HEK293 (cell line): ENCODE measurements around the gene MAGI1.

Source experiments
- BCL11A ChIP-seq: fragments of 450-650 bp; formaldehyde crosslinking; IDR thresholded peaks from 2 replicates; pipeline ENCODE4 v1.5.1; 2016; ENCODE audit warnings: low read depth, missing biosample characterization, missing genetic modification characterization
- CTCF ChIP-seq: fragments of 450-650 bp; formaldehyde crosslinking; IDR thresholded peaks from 2 replicates; pipeline ENCODE4 v1.5.1; 2016; ENCODE audit warnings: missing biosample characterization, missing genetic modification characterization
- KLF9 ChIP-seq: fragments of 450-650 bp; formaldehyde crosslinking; IDR thresholded peaks from 2 replicates; pipeline ENCODE4 v1.5.1; 2016; ENCODE audit warnings: missing biosample characterization, missing genetic modification characterization, low read depth
- REST ChIP-seq: fragments of 450-650 bp; formaldehyde crosslinking; IDR thresholded peaks from 2 replicates; pipeline ENCODE4 v1.5.1; 2016; ENCODE audit warnings: missing biosample characterization, missing genetic modification characterization
- SP3 ChIP-seq: fragments of 450-650 bp; formaldehyde crosslinking; IDR thresholded peaks from 2 replicates; pipeline ENCODE4 v1.5.1; 2016; ENCODE audit warnings: missing biosample characterization, missing genetic modification characterization
- ZBTB7A ChIP-seq: fragments of 450-650 bp; formaldehyde crosslinking; IDR thresholded peaks from 2 replicates; pipeline ENCODE4 v1.5.1; 2016; ENCODE audit warnings: low read depth, missing biosample characterization, missing genetic modification characterization
- ZNF202 ChIP-seq: fragments of 450-650 bp; formaldehyde crosslinking; IDR thresholded peaks from 2 replicates; pipeline ENCODE4 v1.5.1; 2016; ENCODE audit warnings: missing biosample characterization, missing genetic modification characterization, borderline replicate concordance
- ZNF302 ChIP-seq: fragments of 450-650 bp; formaldehyde crosslinking; IDR thresholded peaks from 2 replicates; pipeline ENCODE4 v1.5.1; 2016; ENCODE audit warnings: missing biosample characterization, missing genetic modification characterization, low read depth
- ZNF423 ChIP-seq: fragments of 450-650 bp; formaldehyde crosslinking; IDR thresholded peaks from 2 replicates; pipeline ENCODE4 v1.5.1; 2016; ENCODE audit warnings: missing biosample characterization, missing genetic modification characterization
- ZNF660 ChIP-seq: fragments of 450-650 bp; IDR thresholded peaks from 2 replicates; pipeline ENCODE4 v1.5.1; 2018; ENCODE audit warnings: missing biosample characterization, mild to moderate bottlenecking, missing genetic modification characterization

GRCh38 chr3:65596571-65597225 lies 442.0 kb downstream of the MAGI1 start:
- TF ChIP-seq CTCF (tag by site-specific recombination) = no peak
- TF ChIP-seq KLF9 = no peak
- TF ChIP-seq ZBTB7A (tag by site-specific recombination) = no peak
- TF ChIP-seq ZNF660 (tag by site-specific recombination) = no peak
- TF ChIP-seq SP3 = no peak
- no peak for TF ChIP-seq BCL11A (tag by site-specific recombination)
- TF ChIP-seq REST = no peak
- TF ChIP-seq ZNF302 (tag by site-specific recombination) = no peak
- no peak for TF ChIP-seq ZNF202 (tag by site-specific recombination)
- no peak for TF ChIP-seq ZNF423 (tag by site-specific recombination)
